ENCODE data around the gene MYO1G. TPM values are rescaled to one million over a fixed set of nuclear protein-coding genes. Genes with fewer than 3 reads are reported as not detected.

Gene MYO1G
- total RNA-seq, 4 donors from 2014 or later = 0.68 to 4.5 (median 1.6) TPM

DNA sequence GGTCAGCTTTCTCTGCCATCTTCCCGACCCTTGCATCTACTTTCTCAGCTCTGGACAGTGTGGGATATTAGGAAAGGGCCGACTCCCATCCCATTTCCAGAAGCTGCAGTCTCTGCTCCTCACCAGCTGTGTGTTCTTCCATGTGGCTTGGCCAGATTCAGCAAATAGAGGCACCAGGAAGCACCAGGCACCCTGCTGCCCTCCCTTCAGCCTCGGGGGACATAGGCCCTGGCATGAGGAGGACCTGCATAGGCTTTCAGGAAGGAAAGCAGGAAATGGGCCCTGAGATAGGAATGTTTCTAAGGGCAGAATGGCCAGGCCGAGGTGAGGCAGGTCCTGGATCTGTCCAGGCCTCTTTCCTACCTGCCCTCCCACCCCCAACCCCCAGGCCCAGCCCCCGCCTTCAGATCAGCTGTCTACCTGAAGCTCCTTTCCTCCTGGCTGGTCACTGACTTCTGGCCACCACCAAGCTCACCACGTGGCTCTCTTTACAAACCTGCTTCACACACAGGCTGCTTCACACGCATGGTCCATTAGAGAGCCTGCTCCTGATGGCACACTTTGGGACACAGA, 66.0 kb downstream of the MYO1G start:
- no peak for DNase-seq (ENCODE audit: low spot score in 2 of 2)
- TF ChIP-seq, protein P1, sequence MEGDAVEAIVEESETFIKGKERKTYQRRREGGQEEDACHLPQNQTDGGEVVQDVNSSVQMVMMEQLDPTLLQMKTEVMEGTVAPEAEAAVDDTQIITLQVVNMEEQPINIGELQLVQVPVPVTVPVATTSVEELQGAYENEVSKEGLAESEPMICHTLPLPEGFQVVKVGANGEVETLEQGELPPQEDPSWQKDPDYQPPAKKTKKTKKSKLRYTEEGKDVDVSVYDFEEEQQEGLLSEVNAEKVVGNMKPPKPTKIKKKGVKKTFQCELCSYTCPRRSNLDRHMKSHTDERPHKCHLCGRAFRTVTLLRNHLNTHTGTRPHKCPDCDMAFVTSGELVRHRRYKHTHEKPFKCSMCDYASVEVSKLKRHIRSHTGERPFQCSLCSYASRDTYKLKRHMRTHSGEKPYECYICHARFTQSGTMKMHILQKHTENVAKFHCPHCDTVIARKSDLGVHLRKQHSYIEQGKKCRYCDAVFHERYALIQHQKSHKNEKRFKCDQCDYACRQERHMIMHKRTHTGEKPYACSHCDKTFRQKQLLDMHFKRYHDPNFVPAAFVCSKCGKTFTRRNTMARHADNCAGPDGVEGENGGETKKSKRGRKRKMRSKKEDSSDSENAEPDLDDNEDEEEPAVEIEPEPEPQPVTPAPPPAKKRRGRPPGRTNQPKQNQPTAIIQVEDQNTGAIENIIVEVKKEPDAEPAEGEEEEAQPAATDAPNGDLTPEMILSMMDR (IDR thresholded peaks at IDR 0.05) = no peak
- TF ChIP-seq POLR2A (IDR thresholded peaks at IDR 0.05) = no peak
- no peak for TF ChIP-seq POLR2AphosphoS5 (IDR thresholded peaks at IDR 0.05)
- no peak for TF ChIP-seq EP300 (IDR thresholded peaks at IDR 0.05)
- 26% methylated on average over 7 of the region's 7 CpGs for WGBS
- Histone ChIP-seq H3K4me3 (no peak overlapping the region), H3K9me3 (no peaks in the 10 kb centered on the region), H3K36me3 (no peaks in the 10 kb centered on the region), H3K27me3 (no peaks in the 10 kb centered on the region), H3K27ac (no peak overlapping the region), H3K4me1 (peaks cover 18% of the 10 kb centered on the region)

Other genes starting within 250 kb of the MYO1G start
- 10 to 100 TPM; 26.4 to 97.8 (median 38.4) TPM for gene ZMIZ2, start 230.2 kb downstream of the MYO1G start, total RNA-seq
- gene PPIA, start 182.3 kb downstream of the MYO1G start, total RNA-seq = 1,000 to 10,000 TPM; 1,253 to 2,742 (median 2,206) TPM
- gene H2AZ2, start 130.9 kb downstream of the MYO1G start, total RNA-seq = 10 to 100 TPM; 55.1 to 85.2 (median 75.7) TPM
- 10 to 100 TPM; 28.1 to 39.3 (median 31.3) TPM for gene PURB, start 93.5 kb downstream of the MYO1G start, total RNA-seq
- gene CCM2, start 21.2 kb upstream of the MYO1G start, total RNA-seq = 10 to 100 TPM; 34.3 to 42.3 (median 35.9) TPM
- gene NACAD, start 110.0 kb upstream of the MYO1G start, total RNA-seq = 1 to 10 TPM in 2 of 4 donors, under 1 TPM in 2; 0.76 to 1.4 (median 1.0) TPM
- gene TBRG4, start 132.7 kb upstream of the MYO1G start, total RNA-seq = 10 to 100 TPM; 49.9 to 82.8 (median 68.9) TPM
- 10 to 100 TPM; 14.4 to 62.9 (median 33.6) TPM for gene RAMP3, start 178.8 kb upstream of the MYO1G start, total RNA-seq